Central memory CD4-positive, alpha-beta T cell (primary cell): ENCODE measurements around the gene ERVK3-1.
"Not testable (repeated sequence)": the region's sequence is repeated elsewhere in the genome, so short reads cannot be mapped to it uniquely, and the experiment has no call there.

Experiments
- DNase-seq: peaks from one replicate; pipeline ENCODE4 v3.0.0; 2022
- total RNA-seq, 3 experiments: gene quantifications; one replicate each; lab custom pipeline; 2026; lab: John Stamatoyannopoulos, UW

Gene ERVK3-1
- total RNA-seq: 20.2 to 80.1 (median 30.0) reads per million in 3 experiments

- peak; percentile 95 for DNase-seq
Observed at GRCh38 chr19:58305065-58305931, at the start of gene ERVK3-1. Gene ERVK3-1, plus strand, starts transcription at chr19:58305377. Its CDS starts 6,792 bp downstream, at chr19:58312169.

- DNase-seq: not testable (repeated sequence)
Observed at GRCh38 chr19:58258259-58258658, 46.9 kb upstream of the ERVK3-1 start.

- no peak for DNase-seq
Observed at GRCh38 chr19:58261600-58261967, 43.6 kb upstream of the ERVK3-1 start.

GRCh38 chr19:58261968-58262921 is 42.9 kb upstream of the ERVK3-1 start:
- DNase-seq: no peak

- no peak for DNase-seq
Observed at GRCh38 chr19:58262922-58263296, 42.3 kb upstream of the ERVK3-1 start.

GRCh38 chr19:58265100-58265499 is 40.1 kb upstream of the ERVK3-1 start:
- no peak for DNase-seq

- no peak for DNase-seq
Observed at GRCh38 chr19:58268344-58268743, 36.8 kb upstream of the ERVK3-1 start.

- DNase-seq: no peak
Observed at GRCh38 chr19:58274771-58275201, 30.4 kb upstream of the ERVK3-1 start.

- no peak for DNase-seq
Observed at GRCh38 chr19:58275564-58275963, 29.6 kb upstream of the ERVK3-1 start.

- no peak for DNase-seq
Observed at GRCh38 chr19:58277197-58277596, 28.0 kb upstream of the ERVK3-1 start.

- no peak for DNase-seq
Observed at GRCh38 chr19:58277748-58278540, 27.2 kb upstream of the ERVK3-1 start.

- DNase-seq: peak; percentile 95
Observed at GRCh38 chr19:58278541-58279041, 26.6 kb upstream of the ERVK3-1 start, which contains the start of gene ZNF8. Gene ZNF8, plus strand, starts transcription at chr19:58278955. Its CDS starts 127 bp downstream, at chr19:58279082.

GRCh38 chr19:58279042-58279924 is 25.9 kb upstream of the ERVK3-1 start:
- peak; percentile 8 for DNase-seq

- DNase-seq: no peak
Observed at GRCh38 chr19:58279925-58280316, 25.3 kb upstream of the ERVK3-1 start.

GRCh38 chr19:58284199-58284598 is 21.0 kb upstream of the ERVK3-1 start:
- DNase-seq: no peak

- no peak for DNase-seq
Observed at GRCh38 chr19:58291943-58292342, 13.2 kb upstream of the ERVK3-1 start.

GRCh38 chr19:58294743-58295374 is 10.3 kb upstream of the ERVK3-1 start:
- no peak for DNase-seq

- DNase-seq: no peak
Observed at GRCh38 chr19:58296104-58296503, 9.1 kb upstream of the ERVK3-1 start.

GRCh38 chr19:58300620-58301019 is 4.6 kb upstream of the ERVK3-1 start:
- DNase-seq: no peak

- DNase-seq: no peak
Observed at GRCh38 chr19:58304255-58304654, 922 bp upstream of the ERVK3-1 start.

GRCh38 chr19:58304748-58305064 is 471 bp upstream of the ERVK3-1 start:
- DNase-seq: no peak
